HCT116 (cell line): Measurements from ENCODE around the gene HINT1. TPM values are rescaled to one million over a fixed set of nuclear protein-coding genes. Genes with fewer than 3 reads are reported as not detected.
A peak's percentile ranks its signal among the peaks of the same experiment; 100 is the strongest.

Experiments
- ATAC-seq: fragments of 200-7000 bp; cut with Tn5 transposase; 2 replicates; pipeline ENCODE4 v1.9.1; 2020; ENCODE audit warnings: mild to moderate bottlenecking, moderate library complexity
- BruUV-seq: library from RNA; stranded (reverse); fragments of 400-500 nt; replicated peaks from 2 replicates; lab custom pipeline; 2021; lab: Mats Ljungman, UMichigan
- CTCF ChIA-PET: fragments of 300-600 bp; sonication (Branson Sonifier 250); formaldehyde crosslinking; loops from one replicate; lab custom pipeline; 2021; ENCODE audit warnings: antibody characterized with exemption; lab: Charles Lee
- POLR2A ChIA-PET: fragments of 300-600, 350-600 bp; sonication (Branson Sonifier 250); formaldehyde crosslinking; loops from one replicate; lab custom pipeline; 2021; ENCODE audit warnings: antibody characterized with exemption; lab: Charles Lee
- RAD21 ChIA-PET, 2 experiments: fragments of 300-600 bp; sonication (Branson Sonifier 250); formaldehyde crosslinking; loops; one replicate each; lab custom pipeline; 2023; ENCODE audit warnings: low total read pairs in 2 of 2; ENCODE audit not compliant: uncharacterized antibody in 2 of 2, unreplicated experiment in 2 of 2, low non-redundant PET in 1 of 2; lab: Charles Lee
- DNase-seq: peaks from one replicate; pipeline ENCODE4 v3.0.0-alpha.2; 2010; ENCODE audit warnings: low read depth, low spot score
- H2AFZ ChIP-seq: fragments of 200-600 bp; shearing (Covaris generic), sonication (generic); 2 replicates; pipeline ENCODE4 v1.6.1; 2017; ENCODE audit warnings: low read depth, mixed run types, mixed read lengths, antibody characterized with exemption, low read length; ENCODE audit not compliant: poor library complexity, severe bottlenecking
- H3K27ac ChIP-seq: 2 replicates; pipeline ENCODE4 v1.5.1; 2012; ENCODE audit warnings: low read depth, low read length
- H3K27me3 ChIP-seq: fragments of 200-600 bp; sonication (generic); 2 replicates; pipeline ENCODE4 v1.6.1; 2016; ENCODE audit warnings: mixed run types, low read length, mixed read lengths; ENCODE audit not compliant: insufficient read depth
- H3K36me3 ChIP-seq, 2 experiments: fragments of 200-500 bp in 1 of 2; fragments of 200-600 bp in 1 of 2; sonication (Bioruptor generic) in 1 of 2; sonication (generic) in 1 of 2; 2 replicates each; pipeline versions ENCODE4 v1.5.1 to v1.6.1; 2014 to 2016; ENCODE audit warnings: low read length in 2 of 2, inconsistent platforms in 1 of 2, mixed read lengths in 1 of 2, mixed run types in 1 of 2; ENCODE audit not compliant: insufficient read depth in 2 of 2, control insufficient read depth in 1 of 2
- H3K4me1 ChIP-seq, 2 experiments: fragments of 200-600 bp in 1 of 2; sonication (generic) in 1 of 2; 2 replicates each; pipeline versions ENCODE4 v1.5.1 to v1.6.1; 2012 to 2017; ENCODE audit warnings: low read length in 2 of 2, inconsistent platforms in 1 of 2, mild to moderate bottlenecking in 1 of 2, mixed read lengths in 1 of 2, mixed run types in 1 of 2, moderate library complexity in 1 of 2; ENCODE audit not compliant: insufficient read depth in 2 of 2, control insufficient read depth in 1 of 2
- H3K4me2 ChIP-seq: fragments of 200-600 bp; sonication (generic); 2 replicates; pipeline ENCODE4 v1.6.1; 2017; ENCODE audit warnings: mixed run types, low read length, mixed read lengths
- H3K4me3 ChIP-seq, 2 experiments: fragments of 200-600 bp in 1 of 2; sonication (generic) in 1 of 2; replicated peaks in 1 of 2; 2 replicates each; pipeline ENCODE4 v1.5.1; 2011 to 2016; ENCODE audit warnings: low read length in 2 of 2, control low read depth in 1 of 2, low read depth in 1 of 2, mild to moderate bottlenecking in 1 of 2, mixed read lengths in 1 of 2, mixed run types in 1 of 2
- H3K79me2 ChIP-seq: fragments of 200-600 bp; sonication (generic); 2 replicates; pipeline ENCODE4 v1.6.1; 2017; ENCODE audit warnings: mild to moderate bottlenecking, mixed run types, low read length, moderate library complexity, mixed read lengths; ENCODE audit not compliant: insufficient read depth
- H3K9ac ChIP-seq: fragments of 200-600 bp; sonication (generic); 2 replicates; pipeline ENCODE4 v1.6.1; 2016; ENCODE audit warnings: low read length, mixed read lengths
- H3K9me2 ChIP-seq: fragments of 200-600 bp; sonication (generic), shearing (Covaris generic); 2 replicates; pipeline ENCODE4 v1.6.1; 2017; ENCODE audit warnings: mixed run types, mild to moderate bottlenecking, moderate library complexity; ENCODE audit not compliant: insufficient read depth
- H3K9me3 ChIP-seq, 2 experiments: fragments of 200-500 bp in 1 of 2; fragments of 200-600 bp in 1 of 2; sonication (Bioruptor generic) in 1 of 2; sonication (generic) in 1 of 2; 2 replicates each; pipeline ENCODE4 v1.6.1; 2014 to 2017; ENCODE audit warnings: low read length in 2 of 2, mixed read lengths in 2 of 2, inconsistent platforms in 1 of 2, low read depth in 1 of 2, mild to moderate bottlenecking in 1 of 2, mixed run types in 1 of 2, moderate library complexity in 1 of 2; ENCODE audit not compliant: control insufficient read depth in 1 of 2, insufficient read depth in 1 of 2
- H4K20me1 ChIP-seq: fragments of 200-600 bp; sonication (generic), shearing (Covaris generic); 2 replicates; pipeline ENCODE4 v1.6.1; 2017; ENCODE audit warnings: mixed run types, mild to moderate bottlenecking, moderate library complexity; ENCODE audit not compliant: insufficient read depth
- CBX3 ChIP-seq: IDR thresholded peaks from 2 replicates; pipeline ENCODE4 v1.6.1; 2012; ENCODE audit warnings: low read depth
- EZH2 ChIP-seq: fragments of 200-600 bp; sonication (generic); IDR thresholded peaks from 2 replicates; pipeline ENCODE4 v1.6.1; 2017; ENCODE audit warnings: antibody characterized with exemption, mixed run types
- EZH2phosphoT487 ChIP-seq: fragments of 200-600 bp; IDR thresholded peaks from 2 replicates; pipeline ENCODE4 v1.6.1; 2018; ENCODE audit warnings: antibody characterized with exemption, borderline replicate concordance
- JUND ChIP-seq: IDR thresholded peaks from 2 replicates; pipeline ENCODE4 v1.6.1; 2012
- POLR2A ChIP-seq: IDR thresholded peaks from 2 replicates; pipeline ENCODE4 v1.7.0; 2011; ENCODE audit warnings: borderline replicate concordance; ENCODE audit not compliant: insufficient read depth, insufficient read length; ENCODE audit errors: extremely low read depth
- POLR2AphosphoS5 ChIP-seq: IDR thresholded peaks from 2 replicates; pipeline ENCODE4 v1.6.1; 2011; ENCODE audit warnings: mild to moderate bottlenecking, low read depth, low read length, moderate library complexity
- SIN3A ChIP-seq: IDR thresholded peaks from 2 replicates; pipeline ENCODE4 v1.6.1; 2012; ENCODE audit warnings: low read depth
- TCF7L2 ChIP-seq: IDR thresholded peaks from 2 replicates; pipeline ENCODE4 v1.7.0; 2011; ENCODE audit warnings: borderline replicate concordance, inconsistent platforms; ENCODE audit not compliant: insufficient read depth, insufficient read length; ENCODE audit errors: extremely low read depth
- YY1 ChIP-seq: IDR thresholded peaks from 2 replicates; pipeline ENCODE4 v1.6.1; 2011; ENCODE audit warnings: low read length, low read depth, moderate library complexity, mild to moderate bottlenecking; ENCODE audit not compliant: insufficient replicate concordance; ENCODE audit errors: extremely low read depth
- ZBTB33 ChIP-seq: IDR thresholded peaks from 2 replicates; pipeline ENCODE4 v1.6.1; 2011; ENCODE audit warnings: mild to moderate bottlenecking, low read length, moderate library complexity; ENCODE audit not compliant: insufficient replicate concordance; ENCODE audit errors: extremely low read depth
- intact Hi-C: fragments of 100-400 bp; cut with micrococcal nuclease; formaldehyde crosslinking; loops from 2 replicates; pipeline ENCODE4 v1.10.0; 2022
- total RNA-seq: library from RNA; stranded (reverse); gene quantifications from one replicate; pipeline ENCODE4 v1.2.1, GENCODE V29; 2021; ENCODE audit not compliant: unreplicated experiment

Gene HINT1
- total RNA-seq, 1 experiment from 2014 or later: 222 TPM

- POLR2A ChIA-PET: no interaction called here
- peak; percentile 96 for ATAC-seq
- Histone ChIP-seq H3K4me2 (peak within 1 kb of the TSS; percentile 91), H3K9me3 (no peaks in the 10 kb centered on the region)
- TF ChIP-seq EZH2phosphoT487 (no peak), YY1 (peak; percentile 99), CBX3 (no peak), POLR2A (peak; percentile 54), TCF7L2 (peak; percentile 50), EZH2 (no peak), SIN3A (no peak), ZBTB33 (peak; percentile 98), POLR2AphosphoS5 (peak; percentile 84), JUND (no peak)
- TF ChIP-seq, all 23 proteins: peak for 5
- no TSS peak for BruUV-seq
- Histone ChIP-seq H3K9ac (peak within 1 kb of the TSS; percentile 76), H3K9me2 (no peaks in the 10 kb centered on the region), H3K79me2 (peaks cover 23% of the 10 kb centered on the region), H3K27me3 (no peaks in the 10 kb centered on the region), H2AFZ (peak within 1 kb of the TSS; percentile 10), H4K20me1 (no peaks in the 10 kb centered on the region), H3K4me3 (peak within 1 kb of the TSS; percentile 59 to 73), H3K36me3 (no peaks in the 10 kb centered on the region), H3K4me1 (peaks cover 0 to 15% of the 10 kb centered on the region in 2 experiments; a peak in 2 of 4 replicates), H3K27ac (peak within 1 kb of the TSS; percentile 42; the same call in 1 of the 2 replicates)
- peak; percentile 99 for DNase-seq
- intact Hi-C loops: loop anchor here (1.0 kb wide), 1 partner anchor 93 kb away; no protein-coding TSS in a partner anchor
- CTCF ChIA-PET: no interaction called here
- RAD21 ChIA-PET: no interaction called here
These were observed 5.7 kb upstream of the HINT1 start, which contains the start of gene LYRM7 for GRCh38 chr5:131170540-131171275. Gene LYRM7, plus strand, starts transcription at chr5:131170944. Its CDS starts 77 bp downstream, at chr5:131171021.
